ENCODE results near the gene IGF2. TPM values are rescaled to one million over a fixed set of nuclear protein-coding genes. Genes with fewer than 3 reads are reported as not detected.

Gene IGF2
- total RNA-seq, 3 donors from 2014 or later, result 7.6 to 27.6 (median 12.1) TPM

GRCh38 chr11:2182692-2183474, 43.7 kb upstream of the IGF2 start:
- no peaks in the 10 kb centered on the region for H3K36me3 ChIP-seq (ENCODE audit: low read depth)
- DNase-seq (no peak), ATAC-seq (no peak)
- TF ChIP-seq, protein P1, sequence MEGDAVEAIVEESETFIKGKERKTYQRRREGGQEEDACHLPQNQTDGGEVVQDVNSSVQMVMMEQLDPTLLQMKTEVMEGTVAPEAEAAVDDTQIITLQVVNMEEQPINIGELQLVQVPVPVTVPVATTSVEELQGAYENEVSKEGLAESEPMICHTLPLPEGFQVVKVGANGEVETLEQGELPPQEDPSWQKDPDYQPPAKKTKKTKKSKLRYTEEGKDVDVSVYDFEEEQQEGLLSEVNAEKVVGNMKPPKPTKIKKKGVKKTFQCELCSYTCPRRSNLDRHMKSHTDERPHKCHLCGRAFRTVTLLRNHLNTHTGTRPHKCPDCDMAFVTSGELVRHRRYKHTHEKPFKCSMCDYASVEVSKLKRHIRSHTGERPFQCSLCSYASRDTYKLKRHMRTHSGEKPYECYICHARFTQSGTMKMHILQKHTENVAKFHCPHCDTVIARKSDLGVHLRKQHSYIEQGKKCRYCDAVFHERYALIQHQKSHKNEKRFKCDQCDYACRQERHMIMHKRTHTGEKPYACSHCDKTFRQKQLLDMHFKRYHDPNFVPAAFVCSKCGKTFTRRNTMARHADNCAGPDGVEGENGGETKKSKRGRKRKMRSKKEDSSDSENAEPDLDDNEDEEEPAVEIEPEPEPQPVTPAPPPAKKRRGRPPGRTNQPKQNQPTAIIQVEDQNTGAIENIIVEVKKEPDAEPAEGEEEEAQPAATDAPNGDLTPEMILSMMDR (IDR thresholded peaks at IDR 0.05), result no peak
- H3K4me1 ChIP-seq (ENCODE audit: low read depth), result no peaks in the 10 kb centered on the region
- no peak overlapping the region for H3K4me3 ChIP-seq
- intact Hi-C loops (cut with DNase I, micrococcal nuclease), result loop anchor here in 1 of 2 donors (10.0 kb wide), 1 partner anchor 242 kb away; no protein-coding TSS in a partner anchor
- H3K9me3 ChIP-seq, result no peaks in the 10 kb centered on the region

DNA sequence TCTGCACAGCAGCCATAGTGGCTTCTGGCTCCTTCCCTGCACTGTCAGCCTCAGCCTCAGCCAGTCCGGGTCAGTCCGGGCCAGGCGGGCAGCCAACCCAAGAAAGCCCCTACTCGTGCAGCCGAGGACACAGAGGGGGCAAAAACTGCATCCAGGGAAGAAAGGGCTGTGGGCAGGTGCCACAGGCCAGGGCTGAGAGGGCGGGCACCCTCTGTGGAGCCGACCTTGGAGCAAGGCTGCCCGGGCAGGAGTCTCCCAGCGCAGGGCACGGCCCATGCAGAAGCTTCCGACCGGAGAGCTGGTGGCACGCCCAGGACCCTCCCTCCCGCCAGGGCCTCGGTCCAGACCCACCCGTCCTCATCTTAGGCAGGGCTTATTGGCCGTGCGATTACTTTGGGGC, 42.9 kb upstream of the IGF2 start:
- TF ChIP-seq, protein P1 (IDR thresholded peaks at IDR 0.05), result no peak
- no peak for DNase-seq
- ATAC-seq, result no peak
- Histone ChIP-seq H3K4me1 (ENCODE audit: low read depth) (no peaks in the 10 kb centered on the region), H3K4me3 (no peak overlapping the region), H3K9me3 (no peaks in the 10 kb centered on the region), H3K36me3 (ENCODE audit: low read depth) (no peaks in the 10 kb centered on the region)
- intact Hi-C loops (cut with DNase I, micrococcal nuclease), result loop anchor here in 1 of 2 donors (10.0 kb wide), 1 partner anchor 243 kb away; no protein-coding TSS in a partner anchor

GRCh38 chr11:2180789-2181370, 41.7 kb upstream of the IGF2 start:
- no peaks in the 10 kb centered on the region for H3K9me3 ChIP-seq
- intact Hi-C loops (cut with DNase I, micrococcal nuclease), result loop anchor here in 1 of 2 donors (10.0 kb wide), 1 partner anchor 244 kb away; no protein-coding TSS in a partner anchor
- H3K4me1 ChIP-seq (ENCODE audit: low read depth), result no peaks in the 10 kb centered on the region
- TF ChIP-seq, protein P1 (IDR thresholded peaks at IDR 0.05), result no peak
- no peak for DNase-seq
- H3K36me3 ChIP-seq (ENCODE audit: low read depth), result no peaks in the 10 kb centered on the region
- ATAC-seq, result no peak
- no peak overlapping the region for H3K4me3 ChIP-seq

- H3K4me1 ChIP-seq (ENCODE audit: low read depth), result no peaks in the 10 kb centered on the region
- no peak for DNase-seq
- ATAC-seq, result no peak
- H3K4me3 ChIP-seq, result no peak overlapping the region
- intact Hi-C loops (cut with DNase I, micrococcal nuclease), result loop anchor here in 1 of 2 donors (10.0 kb wide), 1 partner anchor 244 kb away; no protein-coding TSS in a partner anchor
- no peaks in the 10 kb centered on the region for H3K9me3 ChIP-seq
- TF ChIP-seq, protein P1 (IDR thresholded peaks at IDR 0.05), result no peak
- H3K36me3 ChIP-seq (ENCODE audit: low read depth), result no peaks in the 10 kb centered on the region
Measured at GRCh38 chr11:2180347-2180746, 41.2 kb upstream of the IGF2 start.

- Histone ChIP-seq H3K36me3 (ENCODE audit: low read depth) (no peaks in the 10 kb centered on the region), H3K4me3 (no peak overlapping the region), H3K4me1 (ENCODE audit: low read depth) (no peaks in the 10 kb centered on the region), H3K9me3 (no peaks in the 10 kb centered on the region)
- ATAC-seq (no peak), DNase-seq (no peak)
- TF ChIP-seq, protein P1 (IDR thresholded peaks at IDR 0.05), result no peak
- intact Hi-C loops (cut with DNase I, micrococcal nuclease), result no loop called here
Measured at GRCh38 chr11:2179516-2179915, 40.3 kb upstream of the IGF2 start.

Data from mucosa of descending colon (tissue), 3 donors.